ENCODE data around the gene CNTRL.

Gene CNTRL

GRCh38 chr9:121034529-121034928, 40.2 kb upstream of the CNTRL start:
- TF ChIP-seq CEBPB (IDR thresholded peaks at IDR 0.05) = no peak
- TF ChIP-seq TAF1 (IDR thresholded peaks at IDR 0.05; ENCODE audit: low read depth) = no peak
- no peak for TF ChIP-seq RAD21 (IDR thresholded peaks at IDR 0.05; ENCODE audit: low read depth)
- no peak for TF ChIP-seq NFIC (IDR thresholded peaks at IDR 0.05)
- TF ChIP-seq ZBTB7A (IDR thresholded peaks at IDR 0.05; ENCODE audit: low read depth) = no peak
- no peak for TF ChIP-seq TEAD4 (IDR thresholded peaks at IDR 0.05)
- no peak for TF ChIP-seq EP300 (IDR thresholded peaks at IDR 0.05; ENCODE audit: borderline replicate concordance)

- TF ChIP-seq RAD21 (IDR thresholded peaks at IDR 0.05; ENCODE audit: low read depth) = no peak
- TF ChIP-seq REST (IDR thresholded peaks at IDR 0.05; ENCODE audit: low read depth) = no peak
- no peak for TF ChIP-seq CREB1 (IDR thresholded peaks at IDR 0.05; ENCODE audit: low read depth)
- TF ChIP-seq TCF12 (IDR thresholded peaks at IDR 0.05; ENCODE audit: low read depth) = no peak
- no peak for TF ChIP-seq MAX (IDR thresholded peaks at IDR 0.05)
- no peak for TF ChIP-seq TAF1 (IDR thresholded peaks at IDR 0.05; ENCODE audit: low read depth)
- no peak for TF ChIP-seq EGR1 (IDR thresholded peaks at IDR 0.05)
- no peak for TF ChIP-seq TEAD4 (IDR thresholded peaks at IDR 0.05)
- no peak for TF ChIP-seq CEBPB (IDR thresholded peaks at IDR 0.05)
- TF ChIP-seq FOXM1 (IDR thresholded peaks at IDR 0.05; ENCODE audit: borderline replicate concordance, low read depth) = no peak
- no peak for TF ChIP-seq ZBTB7A (IDR thresholded peaks at IDR 0.05; ENCODE audit: low read depth)
- TF ChIP-seq EP300 (IDR thresholded peaks at IDR 0.05; ENCODE audit: borderline replicate concordance) = no peak
- no peak for TF ChIP-seq NFIC (IDR thresholded peaks at IDR 0.05)
- no peak for TF ChIP-seq YY1 (IDR thresholded peaks at IDR 0.05; ENCODE audit: low read depth)
- TF ChIP-seq USF1 (IDR thresholded peaks at IDR 0.05) = no peak
Observed at GRCh38 chr9:121038362-121038761, 36.4 kb upstream of the CNTRL start.

GRCh38 chr9:121038804-121039203, 36.0 kb upstream of the CNTRL start:
- TF ChIP-seq EGR1 (IDR thresholded peaks at IDR 0.05) = no peak
- TF ChIP-seq CEBPB (IDR thresholded peaks at IDR 0.05) = no peak
- TF ChIP-seq ZBTB7A (IDR thresholded peaks at IDR 0.05; ENCODE audit: low read depth) = no peak
- TF ChIP-seq EP300 (IDR thresholded peaks at IDR 0.05; ENCODE audit: borderline replicate concordance) = no peak
- no peak for TF ChIP-seq RAD21 (IDR thresholded peaks at IDR 0.05; ENCODE audit: low read depth)
- TF ChIP-seq YY1 (IDR thresholded peaks at IDR 0.05; ENCODE audit: low read depth) = no peak
- no peak for TF ChIP-seq TAF1 (IDR thresholded peaks at IDR 0.05; ENCODE audit: low read depth)
- TF ChIP-seq TEAD4 (IDR thresholded peaks at IDR 0.05) = no peak
- no peak for TF ChIP-seq NFIC (IDR thresholded peaks at IDR 0.05)
- no peak for TF ChIP-seq REST (IDR thresholded peaks at IDR 0.05; ENCODE audit: low read depth)
- no peak for TF ChIP-seq FOXM1 (IDR thresholded peaks at IDR 0.05; ENCODE audit: borderline replicate concordance, low read depth)
- TF ChIP-seq CREB1 (IDR thresholded peaks at IDR 0.05; ENCODE audit: low read depth) = no peak
- no peak for TF ChIP-seq USF1 (IDR thresholded peaks at IDR 0.05)
- no peak for TF ChIP-seq MAX (IDR thresholded peaks at IDR 0.05)
- no peak for TF ChIP-seq TCF12 (IDR thresholded peaks at IDR 0.05; ENCODE audit: low read depth)

GRCh38 chr9:121048175-121048574, 26.6 kb upstream of the CNTRL start:
- TF ChIP-seq ZBTB7A (IDR thresholded peaks at IDR 0.05; ENCODE audit: low read depth) (no peak), MAX (IDR thresholded peaks at IDR 0.05) (no peak), TAF1 (IDR thresholded peaks at IDR 0.05; ENCODE audit: low read depth) (no peak), YY1 (IDR thresholded peaks at IDR 0.05; ENCODE audit: low read depth) (no peak), NFIC (IDR thresholded peaks at IDR 0.05) (no peak), USF1 (IDR thresholded peaks at IDR 0.05) (no peak), CEBPB (IDR thresholded peaks at IDR 0.05) (no peak), EGR1 (IDR thresholded peaks at IDR 0.05) (no peak), EP300 (IDR thresholded peaks at IDR 0.05; ENCODE audit: borderline replicate concordance) (no peak), REST (IDR thresholded peaks at IDR 0.05; ENCODE audit: low read depth) (no peak), TCF12 (IDR thresholded peaks at IDR 0.05; ENCODE audit: low read depth) (no peak), FOXM1 (IDR thresholded peaks at IDR 0.05; ENCODE audit: borderline replicate concordance, low read depth) (no peak), RAD21 (IDR thresholded peaks at IDR 0.05; ENCODE audit: low read depth) (no peak), TEAD4 (IDR thresholded peaks at IDR 0.05) (no peak), CREB1 (IDR thresholded peaks at IDR 0.05; ENCODE audit: low read depth) (no peak)

All from Ishikawa (cell line).